Measurements from ENCODE around the gene WDFY2.

Gene WDFY2

DNA sequence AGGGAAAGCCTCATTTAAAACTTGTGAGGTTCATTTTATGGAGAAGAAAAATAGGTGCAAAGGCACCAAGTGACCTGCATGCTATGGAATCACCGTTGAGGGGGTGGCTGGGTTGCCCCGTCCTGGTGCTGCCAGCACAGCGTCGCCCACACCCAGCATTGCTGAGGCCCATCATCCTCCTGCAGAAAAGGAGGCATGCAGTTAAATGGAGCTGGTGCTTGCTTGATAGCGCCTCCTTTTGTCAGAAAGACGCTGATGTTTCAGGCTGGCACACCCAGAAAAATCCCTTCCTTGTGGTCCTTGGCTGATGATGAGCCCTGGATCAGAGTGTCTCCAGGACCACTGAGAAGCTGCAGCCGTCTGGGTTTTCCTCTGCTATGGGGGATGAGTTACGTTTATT, 182.8 kb downstream of the WDFY2 start:
- Histone ChIP-seq H3K4me1 (ENCODE audit: insufficient read depth, low read length) (peaks cover 12% of the 10 kb centered on the region), H2AFZ (ENCODE audit: low read depth, low read length) (no peak overlapping the region), H3K36me3 (ENCODE audit: insufficient read depth, low read length) (peaks cover 4% of the 10 kb centered on the region), H3K9me3 (ENCODE audit: low read length) (no peaks in the 10 kb centered on the region), H3K27me3 (ENCODE audit: insufficient read depth, low read length) (no peaks in the 10 kb centered on the region), H3K4me3 (ENCODE audit: low read length) (no peak overlapping the region)

DNA sequence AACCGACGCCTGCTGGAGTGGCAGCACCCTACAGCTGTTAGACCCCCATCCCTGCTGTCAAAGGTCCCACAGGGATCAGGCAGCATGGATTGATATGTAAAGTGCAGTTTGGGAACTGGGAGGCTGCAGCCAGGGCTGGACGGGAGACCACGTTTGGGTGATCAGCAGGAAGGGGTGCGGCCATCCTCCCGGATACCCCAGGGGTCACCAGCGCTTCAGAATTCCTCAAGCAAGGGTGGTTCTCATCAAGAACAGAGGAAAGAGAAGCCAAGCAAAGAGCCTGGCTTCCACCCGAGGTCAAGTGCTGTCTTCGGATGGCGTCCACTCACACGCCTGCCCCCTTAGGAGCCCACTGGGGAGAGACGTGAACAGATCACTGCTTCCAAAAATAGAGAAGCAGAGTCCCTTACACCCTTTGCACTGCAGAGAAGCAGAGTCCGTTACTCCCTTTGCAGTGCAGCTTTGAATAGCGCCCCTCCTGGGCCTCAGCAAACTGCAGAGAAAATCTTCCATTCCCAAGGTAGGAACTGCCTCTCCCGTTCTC, 184.2 kb downstream of the WDFY2 start:
- H3K27me3 ChIP-seq (ENCODE audit: insufficient read depth, low read length): no peaks in the 10 kb centered on the region
- peaks cover 4% of the 10 kb centered on the region for H3K36me3 ChIP-seq (ENCODE audit: insufficient read depth, low read length)
- no peaks in the 10 kb centered on the region for H3K9me3 ChIP-seq (ENCODE audit: low read length)
- peaks cover 12% of the 10 kb centered on the region for H3K4me1 ChIP-seq (ENCODE audit: insufficient read depth, low read length)
- H2AFZ ChIP-seq (ENCODE audit: low read depth, low read length): no peak overlapping the region
- no peak overlapping the region for H3K4me3 ChIP-seq (ENCODE audit: low read length)

DNA sequence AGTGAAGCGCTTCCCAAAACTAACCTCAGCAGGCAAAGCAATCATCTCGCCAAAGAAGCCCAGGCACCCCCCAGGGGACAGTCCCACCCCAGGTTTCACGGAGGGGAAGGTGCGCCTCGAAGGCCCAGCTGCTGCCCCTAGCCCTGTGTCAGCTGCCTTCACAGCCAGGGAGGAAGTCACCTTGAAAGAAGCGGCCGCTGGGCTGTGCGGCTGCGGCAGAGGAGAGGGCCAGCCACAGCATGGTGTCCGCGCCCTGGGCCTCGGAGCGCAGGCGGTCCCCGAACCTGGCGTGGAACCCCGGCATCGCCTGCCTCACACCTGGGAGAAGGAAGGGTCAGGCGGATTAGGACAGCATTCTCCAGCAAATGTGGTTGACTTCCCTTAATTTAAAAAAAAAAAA, 184.7 kb downstream of the WDFY2 start:
- H2AFZ ChIP-seq (ENCODE audit: low read depth, low read length): no peak overlapping the region
- peaks cover 4% of the 10 kb centered on the region for H3K36me3 ChIP-seq (ENCODE audit: insufficient read depth, low read length)
- no peaks in the 10 kb centered on the region for H3K9me3 ChIP-seq (ENCODE audit: low read length)
- H3K4me3 ChIP-seq (ENCODE audit: low read length): no peak overlapping the region
- peaks cover 11% of the 10 kb centered on the region for H3K4me1 ChIP-seq (ENCODE audit: insufficient read depth, low read length)
- H3K27me3 ChIP-seq (ENCODE audit: insufficient read depth, low read length): no peaks in the 10 kb centered on the region

DNA sequence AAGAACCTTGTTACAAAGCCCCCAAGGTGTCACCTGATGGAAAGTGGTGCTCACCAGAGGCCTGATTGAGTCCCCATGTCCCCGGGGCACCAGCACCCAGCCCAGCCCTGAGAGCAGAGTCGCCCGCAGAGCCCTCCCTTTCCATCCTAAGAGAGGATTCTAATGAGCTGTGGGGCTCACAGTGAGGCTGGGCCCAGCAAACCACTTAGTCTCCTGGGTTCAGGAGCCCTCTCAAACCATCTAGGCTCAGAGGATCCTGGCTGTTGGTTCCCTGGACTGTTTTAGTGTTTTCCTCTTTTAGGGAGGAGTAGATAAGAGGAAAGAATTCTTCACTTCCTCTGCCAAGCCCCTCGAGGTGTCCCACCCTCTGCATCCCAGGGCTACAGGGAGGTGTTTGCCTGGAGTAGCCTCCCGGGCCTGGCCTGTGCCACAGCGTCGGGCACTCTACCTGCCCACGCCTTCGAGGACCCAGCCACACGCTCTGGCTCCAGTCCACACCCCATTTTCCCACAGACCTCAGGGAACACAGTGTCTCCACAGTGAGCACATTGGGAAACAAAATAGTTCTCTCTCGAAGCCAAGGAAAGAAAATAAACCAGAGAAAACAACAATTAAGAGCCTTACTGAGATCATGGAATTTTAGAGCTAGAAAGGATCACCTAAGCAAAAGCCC, 185.3 kb downstream of the WDFY2 start:
- Histone ChIP-seq H3K4me3 (ENCODE audit: low read length) (no peak overlapping the region), H2AFZ (ENCODE audit: low read depth, low read length) (no peak overlapping the region), H3K36me3 (ENCODE audit: insufficient read depth, low read length) (peaks cover 4% of the 10 kb centered on the region), H3K4me1 (ENCODE audit: insufficient read depth, low read length) (peaks cover 5% of the 10 kb centered on the region), H3K27me3 (ENCODE audit: insufficient read depth, low read length) (no peaks in the 10 kb centered on the region), H3K9me3 (ENCODE audit: low read length) (no peaks in the 10 kb centered on the region)

- Histone ChIP-seq H2AFZ (ENCODE audit: low read depth, low read length) (no peak overlapping the region), H3K4me3 (ENCODE audit: low read length) (no peak overlapping the region), H3K4me1 (ENCODE audit: insufficient read depth, low read length) (no peaks in the 10 kb centered on the region), H3K27me3 (ENCODE audit: insufficient read depth, low read length) (no peaks in the 10 kb centered on the region), H3K36me3 (ENCODE audit: insufficient read depth, low read length) (peaks cover 4% of the 10 kb centered on the region), H3K9me3 (ENCODE audit: low read length) (no peaks in the 10 kb centered on the region)
Observed at GRCh38 chr13:51770160-51770559, 185.9 kb downstream of the WDFY2 start.

DNA sequence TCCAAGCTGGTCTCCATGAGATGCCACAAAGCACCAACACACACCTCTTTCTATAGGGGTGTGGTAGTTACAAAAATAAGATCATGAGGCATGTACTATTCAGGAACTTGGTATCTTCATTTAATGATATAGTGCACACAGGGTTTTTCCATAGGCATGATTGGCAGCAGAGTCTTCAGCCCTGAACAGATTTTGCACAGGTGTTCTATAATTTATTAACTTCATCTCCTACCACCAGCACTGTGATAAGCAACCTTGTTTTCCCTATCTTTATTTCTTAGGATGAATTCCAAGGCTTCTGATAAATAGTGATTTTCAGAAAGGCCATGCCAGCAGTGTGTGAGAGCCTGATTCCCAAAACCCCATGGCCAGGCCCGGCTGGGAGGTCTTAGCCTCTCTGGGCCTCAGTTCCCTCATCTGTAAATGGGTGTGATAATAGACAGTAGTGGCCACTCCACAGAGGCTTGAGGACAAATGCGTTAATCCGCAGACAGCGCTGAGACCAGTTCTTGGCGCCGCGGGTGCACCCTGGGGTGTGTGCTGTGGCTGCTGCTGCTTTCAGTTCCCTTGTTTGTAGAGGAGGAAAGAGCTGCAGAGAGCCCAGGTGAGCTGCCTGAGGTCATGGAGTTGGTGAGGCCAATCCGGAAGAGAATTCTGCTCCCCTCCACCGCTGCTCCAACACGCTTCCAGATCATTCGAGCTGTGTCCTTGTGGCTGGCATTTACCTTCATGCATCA, 186.6 kb downstream of the WDFY2 start:
- Histone ChIP-seq H3K4me1 (ENCODE audit: insufficient read depth, low read length) (no peaks in the 10 kb centered on the region), H3K27me3 (ENCODE audit: insufficient read depth, low read length) (no peaks in the 10 kb centered on the region), H3K4me3 (ENCODE audit: low read length) (no peak overlapping the region), H3K9me3 (ENCODE audit: low read length) (no peaks in the 10 kb centered on the region), H3K36me3 (ENCODE audit: insufficient read depth, low read length) (peaks cover 4% of the 10 kb centered on the region), H2AFZ (ENCODE audit: low read depth, low read length) (no peak overlapping the region)

- H3K4me3 ChIP-seq (ENCODE audit: low read length): no peak overlapping the region
- no peaks in the 10 kb centered on the region for H3K4me1 ChIP-seq (ENCODE audit: insufficient read depth, low read length)
- H2AFZ ChIP-seq (ENCODE audit: low read depth, low read length): no peak overlapping the region
- H3K27me3 ChIP-seq (ENCODE audit: insufficient read depth, low read length): no peaks in the 10 kb centered on the region
- no peaks in the 10 kb centered on the region for H3K9me3 ChIP-seq (ENCODE audit: low read length)
- H3K36me3 ChIP-seq (ENCODE audit: insufficient read depth, low read length): no peaks in the 10 kb centered on the region
Observed at GRCh38 chr13:51771418-51772104, 187.3 kb downstream of the WDFY2 start.

DNA sequence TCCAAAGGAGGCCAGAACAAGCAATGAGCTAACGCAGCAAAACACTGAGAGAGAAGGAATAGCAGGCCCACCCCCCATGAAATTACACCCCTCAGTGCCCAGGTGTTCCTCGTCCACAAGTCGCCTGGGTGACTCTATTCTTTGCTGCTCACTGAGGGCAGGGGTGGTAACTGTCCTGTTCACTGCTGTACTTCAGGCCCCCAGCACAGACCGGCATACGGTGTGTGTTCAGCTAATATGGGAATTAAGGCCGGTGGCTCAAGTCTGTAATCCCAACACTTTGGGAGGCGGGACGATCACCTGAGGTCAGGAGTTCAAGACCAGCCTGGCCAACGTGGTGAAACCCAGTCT, 187.8 kb downstream of the WDFY2 start:
- Histone ChIP-seq H3K9me3 (ENCODE audit: low read length) (no peaks in the 10 kb centered on the region), H3K4me3 (ENCODE audit: low read length) (no peak overlapping the region), H3K4me1 (ENCODE audit: insufficient read depth, low read length) (no peaks in the 10 kb centered on the region), H2AFZ (ENCODE audit: low read depth, low read length) (no peak overlapping the region), H3K27me3 (ENCODE audit: insufficient read depth, low read length) (no peaks in the 10 kb centered on the region), H3K36me3 (ENCODE audit: insufficient read depth, low read length) (no peaks in the 10 kb centered on the region)

- H3K27me3 ChIP-seq (ENCODE audit: insufficient read depth, low read length): no peaks in the 10 kb centered on the region
- H3K4me1 ChIP-seq (ENCODE audit: insufficient read depth, low read length): peaks cover 3% of the 10 kb centered on the region
- no peak overlapping the region for H3K4me3 ChIP-seq (ENCODE audit: low read length)
- no peaks in the 10 kb centered on the region for H3K36me3 ChIP-seq (ENCODE audit: insufficient read depth, low read length)
- no peaks in the 10 kb centered on the region for H3K9me3 ChIP-seq (ENCODE audit: low read length)
- H2AFZ ChIP-seq (ENCODE audit: low read depth, low read length): no peak overlapping the region
Observed at GRCh38 chr13:51772781-51773180, 188.5 kb downstream of the WDFY2 start.

GRCh38 chr13:51773515-51773914, 189.3 kb downstream of the WDFY2 start:
- H3K27me3 ChIP-seq (ENCODE audit: insufficient read depth, low read length): no peaks in the 10 kb centered on the region
- H3K9me3 ChIP-seq (ENCODE audit: low read length): no peaks in the 10 kb centered on the region
- no peaks in the 10 kb centered on the region for H3K36me3 ChIP-seq (ENCODE audit: insufficient read depth, low read length)
- H3K4me3 ChIP-seq (ENCODE audit: low read length): no peak overlapping the region
- no peak overlapping the region for H2AFZ ChIP-seq (ENCODE audit: low read depth, low read length)
- peaks cover 8% of the 10 kb centered on the region for H3K4me1 ChIP-seq (ENCODE audit: insufficient read depth, low read length)

DNA sequence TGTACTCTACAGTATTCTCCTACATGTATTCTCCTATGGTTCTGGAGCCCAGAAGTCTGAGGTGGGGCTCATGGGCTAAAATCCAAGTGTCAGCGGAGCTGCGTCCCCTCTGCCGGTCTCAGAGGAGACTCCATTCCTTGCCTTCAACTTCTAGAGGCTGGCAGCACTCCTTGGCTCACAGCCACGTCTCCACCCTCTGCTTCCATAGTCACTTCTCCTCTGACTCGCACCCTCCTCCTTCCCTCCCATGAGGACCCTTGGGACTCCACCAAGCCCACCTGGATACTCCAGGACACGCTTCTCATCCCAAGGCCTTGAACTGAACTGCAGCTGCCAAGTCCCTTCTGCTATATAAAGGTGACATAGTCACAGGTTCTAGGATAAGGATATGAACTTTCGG, 191.9 kb downstream of the WDFY2 start:
- Histone ChIP-seq H3K27me3 (ENCODE audit: insufficient read depth, low read length) (no peaks in the 10 kb centered on the region), H2AFZ (ENCODE audit: low read depth, low read length) (no peak overlapping the region), H3K4me3 (ENCODE audit: low read length) (no peak overlapping the region), H3K4me1 (ENCODE audit: insufficient read depth, low read length) (peaks cover 8% of the 10 kb centered on the region), H3K9me3 (ENCODE audit: low read length) (no peaks in the 10 kb centered on the region), H3K36me3 (ENCODE audit: insufficient read depth, low read length) (no peaks in the 10 kb centered on the region)

DNA sequence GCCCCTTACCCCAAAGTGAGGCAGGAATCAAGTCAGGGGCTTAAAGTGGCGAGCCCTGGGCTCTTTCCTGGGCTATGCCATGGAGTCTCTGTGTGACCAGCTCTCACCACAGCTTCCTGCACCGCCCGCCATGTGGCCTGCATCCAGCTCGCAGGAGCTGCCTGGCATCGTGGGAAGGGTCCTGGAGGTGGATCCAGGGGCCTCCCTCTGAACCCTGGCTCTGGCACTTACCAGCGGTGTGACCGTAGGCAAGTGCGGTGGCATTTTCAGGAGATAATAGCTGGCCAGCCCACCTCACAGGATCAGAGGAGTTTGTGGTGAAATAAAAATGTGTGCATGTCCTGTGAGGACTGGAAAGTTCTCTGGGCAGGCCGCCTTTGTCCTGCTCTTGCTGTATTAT, 193.7 kb downstream of the WDFY2 start:
- Histone ChIP-seq H3K36me3 (ENCODE audit: insufficient read depth, low read length) (no peaks in the 10 kb centered on the region), H2AFZ (ENCODE audit: low read depth, low read length) (peak overlapping the region; percentile 24), H3K4me1 (ENCODE audit: insufficient read depth, low read length) (peaks cover 8% of the 10 kb centered on the region), H3K9me3 (ENCODE audit: low read length) (no peaks in the 10 kb centered on the region), H3K27me3 (ENCODE audit: insufficient read depth, low read length) (no peaks in the 10 kb centered on the region), H3K4me3 (ENCODE audit: low read length) (no peak overlapping the region)

DNA sequence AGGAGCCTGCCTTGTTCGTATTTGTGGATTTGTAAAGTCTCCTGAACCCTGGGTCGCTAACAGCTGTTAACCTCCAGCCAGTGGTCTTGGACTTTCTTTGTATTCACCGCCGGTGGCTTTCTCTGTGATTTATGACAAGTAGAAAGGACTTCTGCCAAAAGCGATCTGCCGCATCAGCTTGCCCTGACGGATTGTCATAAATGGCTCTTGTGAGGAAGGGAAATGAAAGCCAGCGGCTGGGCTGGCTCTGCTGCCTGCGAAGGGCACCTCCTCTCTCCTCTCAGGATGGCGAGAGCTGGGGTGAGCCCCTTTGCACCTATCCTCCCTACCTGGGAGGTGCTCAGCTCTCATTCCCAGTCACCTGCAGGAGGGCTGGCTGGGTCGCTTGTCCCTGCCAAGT, 194.1 kb downstream of the WDFY2 start:
- no peaks in the 10 kb centered on the region for H3K9me3 ChIP-seq (ENCODE audit: low read length)
- no peak overlapping the region for H3K4me3 ChIP-seq (ENCODE audit: low read length)
- H3K36me3 ChIP-seq (ENCODE audit: insufficient read depth, low read length): no peaks in the 10 kb centered on the region
- H2AFZ ChIP-seq (ENCODE audit: low read depth, low read length): peak overlapping the region; percentile 24
- peaks cover 8% of the 10 kb centered on the region for H3K4me1 ChIP-seq (ENCODE audit: insufficient read depth, low read length)
- no peaks in the 10 kb centered on the region for H3K27me3 ChIP-seq (ENCODE audit: insufficient read depth, low read length)

Measured in neuron (in vitro differentiated cells).